Measurements from ENCODE around the gene ARNT2.

- TF ChIP-seq ARNTL (CRISPR knock-in tag; IDR thresholded peaks at IDR 0.05; ENCODE audit: borderline replicate concordance, low read depth) (no peak), BACH2 (CRISPR knock-in tag; IDR thresholded peaks at IDR 0.05; ENCODE audit: borderline replicate concordance) (no peak), RARB (CRISPR knock-in tag; IDR thresholded peaks at IDR 0.05) (no peak)
Measured at GRCh38 chr15:80599359-80599758, 195.2 kb downstream of the ARNT2 start.
